NT2/D1 (cell line): ENCODE results near the gene BAZ1B.

Experiments used
- SUZ12 ChIP-seq: IDR thresholded peaks from 2 replicates; pipeline ENCODE4 v1.6.1; 2011; ENCODE audit not compliant: insufficient read length, insufficient read depth; ENCODE audit errors: extremely low read depth
- YY1 ChIP-seq: IDR thresholded peaks from 2 replicates; pipeline ENCODE4 v1.6.1; 2011; ENCODE audit not compliant: insufficient read length, insufficient read depth
- ZNF274 ChIP-seq: IDR thresholded peaks from 2 replicates; pipeline ENCODE4 v1.6.1; 2011; ENCODE audit warnings: mild to moderate bottlenecking, low read depth, low read length

GRCh38 chr7:73463260-73463659, 58.8 kb downstream of the BAZ1B start:
- TF ChIP-seq YY1 (no peak), ZNF274 (no peak), SUZ12 (no peak)
